GM12878 (cell line): ENCODE results near the gene ADM2. TPM values are rescaled to one million over a fixed set of nuclear protein-coding genes. Genes with fewer than 3 reads are reported as not detected.

Source experiments
- ATAC-seq: fragments of 200-7000 bp; cut with Tn5 transposase; 3 replicates; pipeline ENCODE4 v1.9.1; 2020; ENCODE audit warnings: mild to moderate bottlenecking, moderate library complexity
- BruUV-seq: library from RNA; stranded (reverse); fragments of 400-500 nt; replicated peaks from 2 replicates; lab custom pipeline; 2021; lab: Mats Ljungman, UMichigan
- CTCF ChIA-PET: fragments of 300-600 bp; sonication (Branson Sonifier 250); formaldehyde crosslinking; extraction: SDS; loops from one replicate; lab custom pipeline; 2021; ENCODE audit warnings: inconsistent platforms; lab: Yijun Ruan, JAX
- POLR2A ChIA-PET: fragments of 350-600 bp; formaldehyde crosslinking; extraction: SDS; loops from one replicate; lab custom pipeline; 2021; ENCODE audit warnings: inconsistent platforms; lab: Charles Lee
- RAD21 ChIA-PET: fragments of 300-600 bp; sonication (Branson Sonifier 250); formaldehyde crosslinking; loops from one replicate; lab custom pipeline; 2023; ENCODE audit warnings: antibody characterized with exemption; ENCODE audit not compliant: unreplicated experiment; lab: Charles Lee
- SMC1A ChIA-PET: fragments of 300-600 bp; sonication (Branson Sonifier 250); formaldehyde crosslinking; loops from one replicate; lab custom pipeline; 2023; ENCODE audit not compliant: unreplicated experiment, uncharacterized antibody; lab: Charles Lee
- DNase-seq: peaks from one replicate; pipeline ENCODE4 v3.0.0-alpha.2; 2011; ENCODE audit warnings: low read depth, low spot score
- FAIRE-seq: peaks from 3 replicates; lab custom pipeline; 2011; peaks lifted over from hg19 to GRCh38; lab: Jason Lieb, UNC
- H2AFZ ChIP-seq: 2 replicates; pipeline ENCODE4 v1.6.0; 2011; ENCODE audit warnings: low read depth, low read length, control low read depth; ENCODE audit not compliant: control insufficient read depth
- H3K27ac ChIP-seq: 2 replicates; pipeline ENCODE4 v1.5.1; 2011; ENCODE audit warnings: control low read depth; ENCODE audit not compliant: control insufficient read depth, insufficient read depth
- H3K27me3 ChIP-seq, 2 experiments: replicated peaks in 1 of 2; 2 replicates each; pipeline versions ENCODE4 v1.6.0 to v1.6.1; 2011; ENCODE audit warnings: low read length in 1 of 2; ENCODE audit not compliant: control insufficient read depth in 2 of 2, insufficient read depth in 2 of 2
- H3K36me3 ChIP-seq, 2 experiments: 2 replicates each; pipeline ENCODE4 v1.5.1; 2011; ENCODE audit warnings: low read length in 1 of 2; ENCODE audit not compliant: control insufficient read depth in 2 of 2, insufficient read depth in 2 of 2
- H3K4me1 ChIP-seq: 2 replicates; pipeline ENCODE4 v1.6.1; 2011; ENCODE audit warnings: mild to moderate bottlenecking, low read length, moderate library complexity, mixed read lengths; ENCODE audit not compliant: control insufficient read depth, insufficient read depth
- H3K4me2 ChIP-seq: 2 replicates; pipeline ENCODE4 v1.6.0; 2011; ENCODE audit warnings: control low read depth; ENCODE audit not compliant: control insufficient read depth, insufficient read depth
- H3K4me3 ChIP-seq: fragments of 200-600 bp; sonication (generic); 2 replicates; pipeline ENCODE4 v1.5.1; 2016
- H3K79me2 ChIP-seq: 2 replicates; pipeline ENCODE4 v1.6.0; 2011; ENCODE audit warnings: low read length; ENCODE audit not compliant: control insufficient read depth, insufficient read depth
- H3K9ac ChIP-seq: 2 replicates; pipeline ENCODE4 v1.8.0; 2011; ENCODE audit warnings: low read length, control low read depth, mixed read lengths; ENCODE audit not compliant: control insufficient read depth, insufficient read depth
- H3K9me3 ChIP-seq: replicated peaks from 3 replicates; pipeline ENCODE4 v1.5.1; 2011; ENCODE audit warnings: mild to moderate bottlenecking, low read length; ENCODE audit not compliant: control insufficient read depth, insufficient read depth
- H4K20me1 ChIP-seq: 2 replicates; pipeline ENCODE4 v1.6.0; 2011; ENCODE audit not compliant: control insufficient read depth, insufficient read depth
- ASH2L ChIP-seq: fragments of 300-600, 200-600 bp; sonication (generic); IDR thresholded peaks from 2 replicates; pipeline ENCODE4 v1.6.1; 2017; ENCODE audit warnings: low read depth, mild to moderate bottlenecking, borderline replicate concordance
- EED ChIP-seq: sonication (generic); IDR thresholded peaks from 2 replicates; pipeline ENCODE4 v1.6.1; 2016; ENCODE audit warnings: antibody characterized with exemption, low read depth
- POLR2A ChIP-seq: IDR thresholded peaks from 2 replicates; pipeline ENCODE4 v1.6.1; 2011; ENCODE audit warnings: low read depth, mild to moderate bottlenecking, low read length
- POLR2AphosphoS2 ChIP-seq: IDR thresholded peaks from 2 replicates; pipeline ENCODE4 v1.6.1; 2011; ENCODE audit warnings: low read depth, mild to moderate bottlenecking, low read length, improper control_type of control experiment, moderate library complexity
- POU2F2 ChIP-seq: IDR thresholded peaks from 3 replicates; pipeline ENCODE4 v1.6.1; 2011; ENCODE audit warnings: low read depth, mild to moderate bottlenecking, low read length, borderline replicate concordance
- WRNIP1 ChIP-seq: IDR thresholded peaks from 2 replicates; pipeline ENCODE4 v1.6.1; 2011; ENCODE audit warnings: low read depth, low read length, improper control_type of control experiment, borderline replicate concordance
- ZNF217 ChIP-seq: fragments of 450-650 bp; IDR thresholded peaks from 2 replicates; pipeline ENCODE4 v1.6.1; 2017; ENCODE audit warnings: antibody characterized with exemption, mild to moderate bottlenecking
- ZNF274 ChIP-seq: IDR thresholded peaks from one replicate; pipeline ENCODE4 v1.8.0; 2011; ENCODE audit not compliant: insufficient read length, insufficient read depth
- ZNF384 ChIP-seq: IDR thresholded peaks from 2 replicates; pipeline ENCODE4 v1.6.1; 2012; ENCODE audit warnings: low read depth, mild to moderate bottlenecking, low read length, improper control_type of control experiment, borderline replicate concordance
- WGBS: methylation state at CpG from one replicate; pipeline ENCODE4 v1.1.6; 2016; ENCODE audit warnings: low lambda C conversion rate; ENCODE audit not compliant: insufficient replicate concordance, insufficient coverage; ENCODE audit errors: missing lambda C conversion rate; 5-methylcytosine and 5-hydroxymethylcytosine counted together
- in situ Hi-C: fragments of 300-500 bp; cut with MboI; formaldehyde crosslinking; loops from 9 replicates; pipeline ENCODE4 v1.14.3; 2018; ENCODE audit warnings: mixed read lengths
- intact Hi-C: fragments of 100-400 bp; cut with micrococcal nuclease; formaldehyde crosslinking; loops from one replicate; pipeline ENCODE4 v1.14.2; 2022; ENCODE audit not compliant: unreplicated experiment
- polyA plus RNA-seq, 11 experiments: library from polyadenylated mRNA; depleted of rRNA in 4 of 11; unstranded in 6 of 11; stranded (reverse) in 5 of 11; fragments of >200 nt; fragmentation: Nextera tagmentation in 4 of 11; fragmentation: Illumina TruSeq in 1 of 11; extraction: Ambion mirVana in 4 of 11; extraction: Trizol in 1 of 11; gene quantifications; 1 replicate in 1 of 11; 2 replicates in 10 of 11; pipeline versions ENCODE4 v1.2.1 to v1.2.3, GENCODE V29; 2011 to 2016; ENCODE audit warnings: inconsistent platforms in 2 of 11, missing spikeins in 2 of 11, low read depth in 1 of 11
- total RNA-seq, 4 experiments: library from RNA; depleted of rRNA in 3 of 4; stranded (reverse); fragments of >200 nt in 3 of 4; fragmentation: Illumina TruSeq in 1 of 4; extraction: Trizol in 1 of 4; gene quantifications; 2 replicates each; pipeline versions ENCODE4 v1.2.1 to v1.2.3, GENCODE V29; 2013 to 2021

ADM2 gene
- total and polyA plus RNA-seq, 10 of the 15 experiments (the other 5 are each of a cell fraction or from before 2014, with no cell fraction given): 0.02 to 0.33 (median 0.12) TPM; not detected in 2

- no peak overlapping the region for H2AFZ ChIP-seq
- H3K36me3 ChIP-seq: peaks cover 13 to 47% of the 10 kb centered on the region in 2 experiments; a peak in 3 of 4 replicates
- H3K27me3 ChIP-seq: no peaks in the 10 kb centered on the region
- no peak for ATAC-seq
- no peaks in the 10 kb centered on the region for H4K20me1 ChIP-seq
- H3K9ac ChIP-seq: no peak overlapping the region
- no peak overlapping the region for H3K4me2 ChIP-seq
- CTCF ChIA-PET: no interaction called here
- RAD21 ChIA-PET: no interaction called here
- no TSS peak for BruUV-seq
- no peak for FAIRE-seq
- SMC1A ChIA-PET: no interaction called here
- H3K79me2 ChIP-seq: no peaks in the 10 kb centered on the region
- DNase-seq: no peak
- TF ChIP-seq POLR2A (peak; percentile 48; the same call in 1 of the 2 replicates), POLR2AphosphoS2 (no peak)
- in situ Hi-C loops (no loop called here), intact Hi-C loops (no loop called here)
- H3K4me3 ChIP-seq: no peak overlapping the region
- H3K27ac ChIP-seq: no peak overlapping the region
- no peaks in the 10 kb centered on the region for H3K9me3 ChIP-seq
- WGBS: 88% methylated on average over 37 of the region's 37 CpGs
- H3K4me1 ChIP-seq: no peaks in the 10 kb centered on the region
- POLR2A ChIA-PET: no interaction called here
These were observed 45.1 kb upstream of the ADM2 start for GRCh38 chr22:50436015-50436830.

DNA sequence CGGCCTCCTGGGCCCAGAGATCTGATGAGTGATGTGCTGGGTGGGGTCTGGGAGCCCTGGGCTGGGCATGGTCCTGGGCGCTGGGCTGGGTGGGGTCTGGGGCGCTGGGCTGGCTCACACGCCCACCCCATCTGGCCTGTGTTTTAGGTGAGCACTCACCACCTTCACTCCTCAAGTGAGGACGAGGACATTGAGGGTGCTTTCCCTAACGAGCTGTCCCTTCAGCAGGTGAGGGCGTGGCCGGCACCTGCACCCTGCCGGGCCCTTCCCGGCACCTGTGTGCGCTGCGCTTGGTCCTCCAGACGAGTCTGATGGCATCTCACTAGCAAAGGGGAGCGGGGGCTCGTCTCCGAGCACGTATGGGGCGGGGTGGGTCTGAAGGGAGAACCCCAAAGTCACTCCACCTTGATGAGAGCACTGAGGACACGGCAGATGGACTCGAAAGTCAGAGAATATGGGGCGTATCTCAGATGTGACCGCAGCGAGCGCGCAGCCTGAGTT is 44.5 kb upstream of the ADM2 start:
- 96% methylated on average over 21 of the region's 25 CpGs for WGBS
- Histone ChIP-seq H3K4me1 (no peaks in the 10 kb centered on the region), H3K4me2 (no peak overlapping the region), H3K4me3 (no peak overlapping the region), H3K79me2 (no peaks in the 10 kb centered on the region), H3K9me3 (no peaks in the 10 kb centered on the region), H3K27ac (no peak overlapping the region), H3K36me3 (peaks cover 9 to 42% of the 10 kb centered on the region in 2 experiments; a peak in 3 of 4 replicates), H2AFZ (no peak overlapping the region), H3K27me3 (no peaks in the 10 kb centered on the region), H3K9ac (no peak overlapping the region), H4K20me1 (no peaks in the 10 kb centered on the region)
- no peak for ATAC-seq
- ChIA-PET SMC1A (no interaction called here), POLR2A (interaction anchor here (1.0 kb wide), 1 partner anchor 37 kb away, joined by 3 read pairs; no protein-coding TSS in a partner anchor), CTCF (no interaction called here), RAD21 (no interaction called here)
- no peak for FAIRE-seq
- intact Hi-C loops: no loop called here
- BruUV-seq: no TSS peak
- in situ Hi-C loops: no loop called here
- no peak for DNase-seq
- no peak for TF ChIP-seq EED
- TF ChIP-seq ASH2L: no peak
- TF ChIP-seq ZNF217: no peak
- no peak for TF ChIP-seq ZNF384
- no peak for TF ChIP-seq WRNIP1
- no peak for TF ChIP-seq POU2F2
- TF ChIP-seq ZNF274: no peak
